HEK293 (cell line): ENCODE data around the gene KDM4C.

ENCODE experiments used
- CTCF ChIA-PET: fragments of 350-600 bp; formaldehyde crosslinking; extraction: SDS; loops from one replicate; lab custom pipeline; 2021; ENCODE audit warnings: antibody characterized with exemption; lab: Yijun Ruan, JAX
- POLR2A ChIA-PET: fragments of 300-600 bp; formaldehyde crosslinking; extraction: SDS; loops from one replicate; lab custom pipeline; 2020; ENCODE audit warnings: antibody characterized with exemption, inconsistent platforms; lab: Yijun Ruan, JAX
- H3K27ac ChIP-seq: fragments of 200-500 bp; sonication (Bioruptor generic); 2 replicates; pipeline ENCODE4 v1.5.1; 2014; ENCODE audit warnings: low read depth, low read length, control low read depth, inconsistent platforms; ENCODE audit errors: extremely low read depth
- H3K36me3 ChIP-seq, 2 experiments: fragments of 200-500 bp in 1 of 2; sonication (Bioruptor generic) in 1 of 2; 1 replicate in 1 of 2; 2 replicates in 1 of 2; pipeline ENCODE4 v1.5.1; 2014 to 2017; ENCODE audit warnings: inconsistent platforms in 2 of 2, low read length in 2 of 2; ENCODE audit not compliant: control insufficient read depth in 2 of 2, insufficient read depth in 1 of 2
- H3K4me1 ChIP-seq: fragments of 200-500 bp; sonication (Bioruptor generic); 2 replicates; pipeline ENCODE4 v1.5.1; 2014; ENCODE audit warnings: mild to moderate bottlenecking, low read length, inconsistent platforms; ENCODE audit not compliant: control insufficient read depth, insufficient read depth
- H3K4me3 ChIP-seq: 2 replicates; pipeline ENCODE4 v1.5.1; 2011; ENCODE audit warnings: low read depth, mild to moderate bottlenecking, control low read depth, low read length, moderate library complexity
- H3K9me3 ChIP-seq: fragments of 200-500 bp; sonication (Bioruptor generic); 2 replicates; pipeline ENCODE4 v1.5.1; 2014; ENCODE audit warnings: low read depth, low read length, inconsistent platforms; ENCODE audit not compliant: control insufficient read depth, insufficient read depth
- KLF7 ChIP-seq: fragments of 450-650 bp; formaldehyde crosslinking; IDR thresholded peaks from 2 replicates; pipeline ENCODE4 v1.5.1; 2016; ENCODE audit warnings: missing biosample characterization, missing genetic modification characterization, borderline replicate concordance
- MYNN ChIP-seq: fragments of 450-650 bp; formaldehyde crosslinking; IDR thresholded peaks from 2 replicates; pipeline ENCODE4 v1.5.1; 2016; ENCODE audit warnings: missing biosample characterization, missing genetic modification characterization, borderline replicate concordance
- ZBTB20 ChIP-seq: fragments of 450-650 bp; formaldehyde crosslinking; IDR thresholded peaks from 2 replicates; pipeline ENCODE4 v1.5.1; 2016; ENCODE audit warnings: missing biosample characterization, missing genetic modification characterization
- ZNF146 ChIP-seq: fragments of 450-650 bp; formaldehyde crosslinking; IDR thresholded peaks from 2 replicates; pipeline ENCODE4 v1.5.1; 2016; ENCODE audit warnings: missing biosample characterization, missing genetic modification characterization
- ZNF175 ChIP-seq: fragments of 450-650 bp; formaldehyde crosslinking; IDR thresholded peaks from 2 replicates; pipeline ENCODE4 v1.5.1; 2016; ENCODE audit warnings: missing biosample characterization, missing genetic modification characterization
- ZNF221 ChIP-seq: fragments of 450-650 bp; formaldehyde crosslinking; IDR thresholded peaks from 2 replicates; pipeline ENCODE4 v1.5.1; 2017; ENCODE audit warnings: missing biosample characterization, missing genetic modification characterization, borderline replicate concordance
- ZNF488 ChIP-seq: fragments of 450-650 bp; formaldehyde crosslinking; IDR thresholded peaks from 2 replicates; pipeline ENCODE4 v1.5.1; 2016; ENCODE audit warnings: missing biosample characterization, missing genetic modification characterization
- ZNF514 ChIP-seq: fragments of 450-650 bp; formaldehyde crosslinking; IDR thresholded peaks from 2 replicates; pipeline ENCODE4 v1.5.1; 2016; ENCODE audit warnings: missing biosample characterization, missing genetic modification characterization
- ZNF518A ChIP-seq: fragments of 450-650 bp; formaldehyde crosslinking; conservative IDR thresholded peaks from 2 replicates; pipeline ENCODE4 v1.5.1; 2016; ENCODE audit warnings: low read depth, missing biosample characterization, missing genetic modification characterization
- TF ChIP-seq, protein P1 (sequence below): fragments of 450-650 bp; formaldehyde crosslinking; IDR thresholded peaks from 2 replicates; pipeline ENCODE4 v1.5.1; 2016; ENCODE audit warnings: missing biosample characterization, missing genetic modification characterization
- TF ChIP-seq, protein P2 (sequence below): fragments of 450-650 bp; formaldehyde crosslinking; IDR thresholded peaks from 2 replicates; pipeline ENCODE4 v1.5.1; 2016; ENCODE audit warnings: missing biosample characterization, missing genetic modification characterization, borderline replicate concordance

The KDM4C gene

GRCh38 chr9:6790866-6791265, 33.1 kb downstream of the KDM4C start:
- CTCF ChIA-PET: no interaction called here
- Histone ChIP-seq H3K27ac (no peak overlapping the region), H3K9me3 (no peaks in the 10 kb centered on the region), H3K4me3 (no peak overlapping the region), H3K4me1 (no peaks in the 10 kb centered on the region; the same call in 1 of the 2 replicates), H3K36me3 (peaks cover 0 to 7% of the 10 kb centered on the region in 2 experiments; a peak in 1 of 3 replicates)
- no peak for TF ChIP-seq ZNF175 (tag by site-specific recombination)
- no peak for TF ChIP-seq MYNN (tag by site-specific recombination)
- TF ChIP-seq ZNF488 (tag by site-specific recombination): no peak
- TF ChIP-seq, protein P1, sequence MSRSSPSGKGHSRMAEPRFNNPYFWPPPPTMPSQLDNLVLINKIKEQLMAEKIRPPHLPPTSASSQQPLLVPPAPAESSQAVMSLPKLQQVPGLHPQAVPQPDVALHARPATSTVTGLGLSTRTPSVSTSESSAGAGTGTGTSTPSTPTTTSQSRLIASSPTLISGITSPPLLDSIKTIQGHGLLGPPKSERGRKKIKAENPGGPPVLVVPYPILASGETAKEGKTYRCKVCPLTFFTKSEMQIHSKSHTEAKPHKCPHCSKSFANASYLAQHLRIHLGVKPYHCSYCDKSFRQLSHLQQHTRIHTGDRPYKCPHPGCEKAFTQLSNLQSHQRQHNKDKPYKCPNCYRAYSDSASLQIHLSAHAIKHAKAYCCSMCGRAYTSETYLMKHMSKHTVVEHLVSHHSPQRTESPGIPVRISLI: no peak
- no peak for TF ChIP-seq ZNF221 (tag by site-specific recombination)
- POLR2A ChIA-PET: no interaction called here

GRCh38 chr9:6793203-6793602, 35.4 kb downstream of the KDM4C start:
- H3K9me3 ChIP-seq: no peaks in the 10 kb centered on the region
- peaks cover 0 to 7% of the 10 kb centered on the region in 2 experiments; a peak in 1 of 3 replicates for H3K36me3 ChIP-seq
- TF ChIP-seq, protein P2, sequence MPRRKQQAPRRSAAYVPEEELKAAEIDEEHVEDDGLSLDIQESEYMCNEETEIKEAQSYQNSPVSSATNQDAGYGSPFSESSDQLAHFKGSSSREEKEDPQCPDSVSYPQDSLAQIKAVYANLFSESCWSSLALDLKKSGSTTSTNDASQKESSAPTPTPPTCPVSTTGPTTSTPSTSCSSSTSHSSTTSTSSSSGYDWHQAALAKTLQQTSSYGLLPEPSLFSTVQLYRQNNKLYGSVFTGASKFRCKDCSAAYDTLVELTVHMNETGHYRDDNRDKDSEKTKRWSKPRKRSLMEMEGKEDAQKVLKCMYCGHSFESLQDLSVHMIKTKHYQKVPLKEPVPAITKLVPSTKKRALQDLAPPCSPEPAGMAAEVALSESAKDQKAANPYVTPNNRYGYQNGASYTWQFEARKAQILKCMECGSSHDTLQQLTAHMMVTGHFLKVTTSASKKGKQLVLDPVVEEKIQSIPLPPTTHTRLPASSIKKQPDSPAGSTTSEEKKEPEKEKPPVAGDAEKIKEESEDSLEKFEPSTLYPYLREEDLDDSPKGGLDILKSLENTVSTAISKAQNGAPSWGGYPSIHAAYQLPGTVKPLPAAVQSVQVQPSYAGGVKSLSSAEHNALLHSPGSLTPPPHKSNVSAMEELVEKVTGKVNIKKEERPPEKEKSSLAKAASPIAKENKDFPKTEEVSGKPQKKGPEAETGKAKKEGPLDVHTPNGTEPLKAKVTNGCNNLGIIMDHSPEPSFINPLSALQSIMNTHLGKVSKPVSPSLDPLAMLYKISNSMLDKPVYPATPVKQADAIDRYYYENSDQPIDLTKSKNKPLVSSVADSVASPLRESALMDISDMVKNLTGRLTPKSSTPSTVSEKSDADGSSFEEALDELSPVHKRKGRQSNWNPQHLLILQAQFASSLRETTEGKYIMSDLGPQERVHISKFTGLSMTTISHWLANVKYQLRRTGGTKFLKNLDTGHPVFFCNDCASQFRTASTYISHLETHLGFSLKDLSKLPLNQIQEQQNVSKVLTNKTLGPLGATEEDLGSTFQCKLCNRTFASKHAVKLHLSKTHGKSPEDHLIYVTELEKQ (tag by site-specific recombination): no peak
- no peak for TF ChIP-seq ZNF518A (tag by site-specific recombination)
- no peak for TF ChIP-seq ZNF146 (tag by site-specific recombination)
- no peak for TF ChIP-seq ZBTB20 (tag by site-specific recombination)
- TF ChIP-seq ZNF175 (tag by site-specific recombination): no peak
- TF ChIP-seq KLF7 (tag by site-specific recombination): no peak
- no peak for TF ChIP-seq ZNF514
- TF ChIP-seq, all 188 proteins: peak for 0
- Histone ChIP-seq H3K4me1 (no peaks in the 10 kb centered on the region; the same call in 1 of the 2 replicates), H3K27ac (no peak overlapping the region), H3K4me3 (no peak overlapping the region)
- ChIA-PET CTCF (interaction anchor here (0.6 kb wide), 1 partner anchor 704 kb away, joined by 3 read pairs; no protein-coding TSS in a partner anchor), POLR2A (no interaction called here)
